HepG2 (cell line): Measurements from ENCODE around the gene LMF2. TPM values are rescaled to one million over a fixed set of nuclear protein-coding genes. Genes with fewer than 3 reads are reported as not detected.

ENCODE experiments used
- CEBPB ChIP-seq: IDR thresholded peaks from 2 replicates; pipeline ENCODE4 v1.6.1; 2011; ENCODE audit warnings: low read depth, low read length, improper control_type of control experiment, borderline replicate concordance
- DR1 ChIP-seq: sonication (generic); formaldehyde crosslinking; IDR thresholded peaks from 2 replicates; pipeline ENCODE4 v1.8.0; 2021; ENCODE audit warnings: mild to moderate bottlenecking, missing genetic modification reagents, inconsistent platforms
- KAT7 ChIP-seq: IDR thresholded peaks from 2 replicates; pipeline ENCODE4 v1.6.1; 2018; ENCODE audit warnings: borderline replicate concordance, missing compliant biosample characterization
- NCOA5 ChIP-seq: sonication (generic); formaldehyde crosslinking; IDR thresholded peaks from 2 replicates; pipeline ENCODE4 v1.4.0; 2020; ENCODE audit warnings: missing genetic modification reagents
- NFATC3 ChIP-seq: sonication (generic); formaldehyde crosslinking; IDR thresholded peaks from 2 replicates; pipeline ENCODE4 v1.5.1; 2020; ENCODE audit warnings: mild to moderate bottlenecking, missing genetic modification reagents
- NONO ChIP-seq, 2 experiments: fragments of 450-650 bp in 1 of 2; sonication (generic) in 1 of 2; formaldehyde crosslinking in 1 of 2; IDR thresholded peaks in 1 of 2; conservative IDR thresholded peaks in 1 of 2; 2 replicates each; pipeline versions ENCODE4 v1.6.1 to v1.8.0; 2017 to 2022; ENCODE audit warnings: mild to moderate bottlenecking in 1 of 2, missing genetic modification reagents in 1 of 2, moderate library complexity in 1 of 2
- PRPF4 ChIP-seq: fragments of 200-400 bp; formaldehyde crosslinking; IDR thresholded peaks from 2 replicates; pipeline ENCODE4 v1.6.1; 2016; ENCODE audit warnings: low read length, low read depth; ENCODE audit not compliant: poor library complexity, severe bottlenecking
- SMAD1 ChIP-seq: sonication (generic); formaldehyde crosslinking; IDR thresholded peaks from 2 replicates; pipeline ENCODE4 v1.4.0; 2020; ENCODE audit warnings: missing genetic modification reagents, low read depth, mild to moderate bottlenecking, borderline replicate concordance
- SUZ12 ChIP-seq: fragments of 150-350 bp; IDR thresholded peaks from 2 replicates; pipeline ENCODE4 v1.6.1; 2014; ENCODE audit warnings: low read depth, low read length
- TBL1XR1 ChIP-seq: fragments of 150-350 bp; IDR thresholded peaks from 2 replicates; pipeline ENCODE4 v1.6.1; 2014; ENCODE audit warnings: borderline replicate concordance, low read length; ENCODE audit not compliant: partially characterized antibody
- ZEB1 ChIP-seq: IDR thresholded peaks from 2 replicates; pipeline ENCODE4 v1.6.1; 2012; ENCODE audit warnings: mild to moderate bottlenecking, low read depth, inconsistent platforms; ENCODE audit not compliant: insufficient replicate concordance
- ZNF121 ChIP-seq: sonication (generic); formaldehyde crosslinking; IDR thresholded peaks from 2 replicates; pipeline ENCODE4 v1.5.0; 2020; ENCODE audit warnings: mild to moderate bottlenecking, missing genetic modification reagents
- ZNF292 ChIP-seq: sonication (generic); formaldehyde crosslinking; IDR thresholded peaks from 2 replicates; pipeline ENCODE4 v1.8.1; 2022; ENCODE audit warnings: mild to moderate bottlenecking, low read depth, missing genetic modification reagents, borderline replicate concordance
- ZNF530 ChIP-seq: sonication (generic); formaldehyde crosslinking; IDR thresholded peaks from 2 replicates; pipeline ENCODE4 v1.5.0; 2020; ENCODE audit warnings: low read depth, mild to moderate bottlenecking, missing genetic modification reagents
- ZNF572 ChIP-seq: sonication (generic); formaldehyde crosslinking; IDR thresholded peaks from 2 replicates; pipeline ENCODE4 v1.5.1; 2020; ENCODE audit warnings: mild to moderate bottlenecking, missing genetic modification reagents
- ZNF589 ChIP-seq: sonication (generic); formaldehyde crosslinking; conservative IDR thresholded peaks from 2 replicates; pipeline ENCODE4 v1.8.0; 2022; ENCODE audit warnings: mild to moderate bottlenecking, moderate library complexity, missing genetic modification reagents
- ZNF660 ChIP-seq: sonication (generic); formaldehyde crosslinking; IDR thresholded peaks from 2 replicates; pipeline ENCODE4 v1.5.1; 2020; ENCODE audit warnings: mild to moderate bottlenecking, low read depth, missing genetic modification reagents, borderline replicate concordance
- ZNF703 ChIP-seq: sonication (generic); formaldehyde crosslinking; IDR thresholded peaks from 2 replicates; pipeline ENCODE4 v1.5.1; 2020; ENCODE audit warnings: missing genetic modification reagents, mild to moderate bottlenecking, moderate library complexity, borderline replicate concordance
- ZNF772 ChIP-seq: sonication (generic); formaldehyde crosslinking; IDR thresholded peaks from 2 replicates; pipeline ENCODE4 v1.5.0; 2020; ENCODE audit warnings: mild to moderate bottlenecking, missing genetic modification reagents
- polyA plus RNA-seq, 8 experiments: library from polyadenylated mRNA; depleted of rRNA in 3 of 8; stranded (reverse) in 7 of 8; unstranded in 1 of 8; fragments of >200 nt; fragmentation: Illumina TruSeq in 4 of 8; extraction: Trizol in 4 of 8; gene quantifications; 2 replicates each; pipeline versions ENCODE4 v1.2.1 to v1.2.3, GENCODE V29; 2011 to 2016; ENCODE audit warnings: low read depth in 4 of 8, missing spikeins in 1 of 8, mixed read lengths in 1 of 8; ENCODE audit not compliant: insufficient read depth in 1 of 8
- total RNA-seq, 5 experiments: library from RNA; depleted of rRNA; stranded (reverse); fragments of >200 nt; fragmentation: Illumina TruSeq; extraction: Trizol; gene quantifications; 2 replicates each; pipeline ENCODE4 v1.2.3, GENCODE V29; 2016; ENCODE audit warnings: low read depth in 1 of 5
- TF ChIP-seq, protein P1 (sequence below): sonication (generic); formaldehyde crosslinking; IDR thresholded peaks from 2 replicates; pipeline ENCODE4 v1.4.0; 2020; ENCODE audit warnings: mild to moderate bottlenecking, missing genetic modification reagents
- TF ChIP-seq, protein P2 (sequence below): sonication (generic); formaldehyde crosslinking; IDR thresholded peaks from 2 replicates; pipeline ENCODE4 v1.4.0; 2020; ENCODE audit warnings: missing genetic modification reagents
- TF ChIP-seq, protein P3 (sequence below): sonication (generic); formaldehyde crosslinking; IDR thresholded peaks from 2 replicates; pipeline ENCODE4 v1.5.0; 2020; ENCODE audit warnings: missing genetic modification reagents

Gene LMF2
- total and polyA plus RNA-seq, 2 of the 13 experiments (the other 11 are each of a cell fraction or from before 2014, with no cell fraction given): 23.3 to 30.6 TPM

DNA sequence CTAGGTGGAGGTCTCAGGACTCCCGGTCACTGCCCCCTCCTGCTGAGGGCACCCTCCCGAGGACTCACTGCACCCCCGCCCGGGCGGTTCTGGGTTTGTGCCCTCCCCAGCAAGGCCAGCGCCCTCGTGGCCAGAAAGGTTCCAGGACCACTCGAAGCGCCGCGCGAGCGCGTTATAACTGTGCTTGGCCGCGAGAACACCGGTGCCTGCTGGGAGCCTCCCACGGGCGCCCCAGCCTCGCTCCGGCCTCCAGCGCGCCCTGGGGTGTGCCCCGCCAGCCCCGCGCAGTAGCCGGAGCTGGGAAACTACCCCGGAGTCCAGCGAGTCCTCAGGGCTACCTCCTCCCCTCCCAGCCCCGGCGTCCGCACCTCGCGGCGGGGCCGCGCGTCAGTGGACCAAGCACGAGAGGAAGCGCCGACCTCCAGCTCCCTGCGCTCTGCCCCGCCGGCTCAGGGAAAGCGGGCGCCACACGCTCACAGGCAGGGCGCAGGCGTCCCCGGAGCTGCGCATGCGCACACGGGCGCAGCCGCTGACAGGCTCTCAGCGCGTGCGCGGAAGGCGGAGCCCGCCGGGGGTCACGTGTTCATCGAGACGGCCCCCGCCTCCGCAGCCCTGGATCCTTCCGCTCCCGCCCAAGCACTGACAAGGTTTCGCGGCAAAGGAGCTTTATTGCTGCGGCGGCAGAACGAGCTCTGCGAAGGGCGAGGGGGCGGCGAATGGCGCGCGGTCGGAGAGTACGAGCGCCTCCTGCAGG lies 17.8 kb upstream of the LMF2 start, which contains the start of gene SCO2 (continued):
- TF ChIP-seq, protein P1, sequence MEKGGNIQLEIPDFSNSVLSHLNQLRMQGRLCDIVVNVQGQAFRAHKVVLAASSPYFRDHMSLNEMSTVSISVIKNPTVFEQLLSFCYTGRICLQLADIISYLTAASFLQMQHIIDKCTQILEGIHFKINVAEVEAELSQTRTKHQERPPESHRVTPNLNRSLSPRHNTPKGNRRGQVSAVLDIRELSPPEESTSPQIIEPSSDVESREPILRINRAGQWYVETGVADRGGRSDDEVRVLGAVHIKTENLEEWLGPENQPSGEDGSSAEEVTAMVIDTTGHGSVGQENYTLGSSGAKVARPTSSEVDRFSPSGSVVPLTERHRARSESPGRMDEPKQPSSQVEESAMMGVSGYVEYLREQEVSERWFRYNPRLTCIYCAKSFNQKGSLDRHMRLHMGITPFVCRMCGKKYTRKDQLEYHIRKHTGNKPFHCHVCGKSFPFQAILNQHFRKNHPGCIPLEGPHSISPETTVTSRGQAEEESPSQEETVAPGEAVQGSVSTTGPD: no peak
- TF ChIP-seq NONO (IDR thresholded peaks at IDR 0.05) (no peak), NONO (CRISPR knock-in tag; conservative IDR thresholded peaks at IDR 0.05) (peak; percentile 72), ZNF660 (CRISPR knock-in tag) (no peak), ZNF121 (CRISPR knock-in tag) (no peak; the same call in 1 of the 2 replicates), ZNF572 (peak; percentile 67; the same call in 1 of the 2 replicates), KAT7 (CRISPR knock-in tag) (peak; percentile 66; the same call in 1 of the 2 replicates), CEBPB (no peak), TBL1XR1 (no peak), ZEB1 (no peak), ZNF772 (CRISPR knock-in tag) (peak; percentile 91), SUZ12 (no peak), ZNF292 (no peak), PRPF4 (no peak), DR1 (peak; percentile 64; the same call in 1 of the 2 replicates), ZNF589 (CRISPR knock-in tag) (peak; percentile 67; the same call in 1 of the 2 replicates), NFATC3 (CRISPR knock-in tag) (peak; percentile 65; the same call in 1 of the 2 replicates), NCOA5 (CRISPR knock-in tag) (no peak), SMAD1 (CRISPR knock-in tag) (peak; percentile 91; the same call in 1 of the 2 replicates), ZNF530 (CRISPR knock-in tag) (no peak), ZNF703 (CRISPR knock-in tag) (0 out of 2 replicates have a peak, but pooled peaks have one; percentile 64)
- TF ChIP-seq, protein P2, sequence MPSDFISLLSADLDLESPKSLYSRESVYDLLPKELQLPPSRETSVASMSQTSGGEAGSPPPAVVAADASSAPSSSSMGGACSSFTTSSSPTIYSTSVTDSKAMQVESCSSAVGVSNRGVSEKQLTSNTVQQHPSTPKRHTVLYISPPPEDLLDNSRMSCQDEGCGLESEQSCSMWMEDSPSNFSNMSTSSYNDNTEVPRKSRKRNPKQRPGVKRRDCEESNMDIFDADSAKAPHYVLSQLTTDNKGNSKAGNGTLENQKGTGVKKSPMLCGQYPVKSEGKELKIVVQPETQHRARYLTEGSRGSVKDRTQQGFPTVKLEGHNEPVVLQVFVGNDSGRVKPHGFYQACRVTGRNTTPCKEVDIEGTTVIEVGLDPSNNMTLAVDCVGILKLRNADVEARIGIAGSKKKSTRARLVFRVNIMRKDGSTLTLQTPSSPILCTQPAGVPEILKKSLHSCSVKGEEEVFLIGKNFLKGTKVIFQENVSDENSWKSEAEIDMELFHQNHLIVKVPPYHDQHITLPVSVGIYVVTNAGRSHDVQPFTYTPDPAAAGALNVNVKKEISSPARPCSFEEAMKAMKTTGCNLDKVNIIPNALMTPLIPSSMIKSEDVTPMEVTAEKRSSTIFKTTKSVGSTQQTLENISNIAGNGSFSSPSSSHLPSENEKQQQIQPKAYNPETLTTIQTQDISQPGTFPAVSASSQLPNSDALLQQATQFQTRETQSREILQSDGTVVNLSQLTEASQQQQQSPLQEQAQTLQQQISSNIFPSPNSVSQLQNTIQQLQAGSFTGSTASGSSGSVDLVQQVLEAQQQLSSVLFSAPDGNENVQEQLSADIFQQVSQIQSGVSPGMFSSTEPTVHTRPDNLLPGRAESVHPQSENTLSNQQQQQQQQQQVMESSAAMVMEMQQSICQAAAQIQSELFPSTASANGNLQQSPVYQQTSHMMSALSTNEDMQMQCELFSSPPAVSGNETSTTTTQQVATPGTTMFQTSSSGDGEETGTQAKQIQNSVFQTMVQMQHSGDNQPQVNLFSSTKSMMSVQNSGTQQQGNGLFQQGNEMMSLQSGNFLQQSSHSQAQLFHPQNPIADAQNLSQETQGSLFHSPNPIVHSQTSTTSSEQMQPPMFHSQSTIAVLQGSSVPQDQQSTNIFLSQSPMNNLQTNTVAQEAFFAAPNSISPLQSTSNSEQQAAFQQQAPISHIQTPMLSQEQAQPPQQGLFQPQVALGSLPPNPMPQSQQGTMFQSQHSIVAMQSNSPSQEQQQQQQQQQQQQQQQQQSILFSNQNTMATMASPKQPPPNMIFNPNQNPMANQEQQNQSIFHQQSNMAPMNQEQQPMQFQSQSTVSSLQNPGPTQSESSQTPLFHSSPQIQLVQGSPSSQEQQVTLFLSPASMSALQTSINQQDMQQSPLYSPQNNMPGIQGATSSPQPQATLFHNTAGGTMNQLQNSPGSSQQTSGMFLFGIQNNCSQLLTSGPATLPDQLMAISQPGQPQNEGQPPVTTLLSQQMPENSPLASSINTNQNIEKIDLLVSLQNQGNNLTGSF (CRISPR knock-in tag): no peak; the same call in 1 of the 2 replicates
- TF ChIP-seq, protein P3, sequence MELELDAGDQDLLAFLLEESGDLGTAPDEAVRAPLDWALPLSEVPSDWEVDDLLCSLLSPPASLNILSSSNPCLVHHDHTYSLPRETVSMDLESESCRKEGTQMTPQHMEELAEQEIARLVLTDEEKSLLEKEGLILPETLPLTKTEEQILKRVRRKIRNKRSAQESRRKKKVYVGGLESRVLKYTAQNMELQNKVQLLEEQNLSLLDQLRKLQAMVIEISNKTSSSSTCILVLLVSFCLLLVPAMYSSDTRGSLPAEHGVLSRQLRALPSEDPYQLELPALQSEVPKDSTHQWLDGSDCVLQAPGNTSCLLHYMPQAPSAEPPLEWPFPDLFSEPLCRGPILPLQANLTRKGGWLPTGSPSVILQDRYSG (CRISPR knock-in tag): no peak
